Hematopoietic multipotent progenitor cell treated with erythropoietin and hydrocortisone succinate and interleukin-3 and kit ligand, for 8 days (in vitro differentiated cells): ENCODE data around the gene TMUB1.

Experiments
- DNase-seq: peaks from one replicate; pipeline ENCODE4 v3.0.0-alpha.2; 2015

Gene TMUB1

DNA sequence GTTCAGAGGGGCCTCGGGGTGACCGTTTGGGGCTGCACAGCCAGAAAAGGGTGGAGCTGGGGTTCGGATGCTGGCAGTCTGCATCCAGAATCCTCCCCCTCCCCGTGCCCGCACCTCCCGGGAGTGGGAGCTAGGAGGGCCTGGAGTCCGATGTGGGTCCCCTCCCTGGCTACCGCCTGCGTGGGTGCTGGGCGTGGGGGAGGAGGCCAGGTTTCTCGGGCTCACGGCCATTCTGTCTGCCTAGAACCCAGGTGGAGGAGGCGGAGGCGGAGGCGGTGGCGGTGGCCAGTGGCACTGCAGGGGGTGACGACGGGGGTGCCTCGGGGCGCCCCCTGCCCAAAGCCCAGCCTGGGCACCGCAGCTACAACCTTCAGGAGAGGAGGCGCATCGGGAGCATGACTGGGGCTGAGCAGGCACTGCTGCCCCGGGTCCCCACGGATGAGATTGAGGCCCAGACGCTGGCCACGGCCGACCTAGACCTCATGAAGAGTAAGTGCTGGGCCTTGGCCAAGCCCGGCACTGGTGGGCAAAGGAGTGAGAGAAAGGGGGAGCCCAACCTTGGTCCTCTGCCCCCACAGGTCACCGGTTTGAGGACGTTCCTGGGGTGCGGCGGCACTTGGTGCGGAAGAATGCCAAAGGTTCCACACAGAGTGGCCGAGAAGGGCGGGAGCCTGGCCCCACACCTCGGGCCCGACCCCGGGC is 16.9 kb downstream of the TMUB1 start:
- DNase-seq: no peak

DNA sequence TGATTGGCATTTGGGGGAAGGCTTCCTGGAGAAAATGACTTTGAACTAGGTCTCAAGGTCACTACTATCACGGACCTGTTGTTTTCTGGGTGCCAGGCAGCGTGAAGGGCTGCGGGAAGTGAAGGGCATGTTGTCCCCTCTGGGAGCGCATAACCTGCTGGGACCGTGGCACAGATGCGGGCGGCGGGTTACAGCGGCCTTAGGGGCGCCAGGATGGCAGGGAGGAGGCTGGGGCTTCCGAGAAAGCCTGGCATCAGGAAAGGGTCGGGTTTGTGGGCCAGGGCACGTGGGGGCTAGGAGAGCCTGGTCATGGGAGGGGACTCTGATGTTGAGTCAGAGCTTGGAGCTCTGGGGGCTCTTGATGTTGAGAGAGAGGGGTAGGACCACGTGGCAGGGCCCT is 17.8 kb downstream of the TMUB1 start:
- no peak for DNase-seq

GRCh38 chr7:151064993-151065392 is 18.3 kb downstream of the TMUB1 start:
- no peak for DNase-seq

DNA sequence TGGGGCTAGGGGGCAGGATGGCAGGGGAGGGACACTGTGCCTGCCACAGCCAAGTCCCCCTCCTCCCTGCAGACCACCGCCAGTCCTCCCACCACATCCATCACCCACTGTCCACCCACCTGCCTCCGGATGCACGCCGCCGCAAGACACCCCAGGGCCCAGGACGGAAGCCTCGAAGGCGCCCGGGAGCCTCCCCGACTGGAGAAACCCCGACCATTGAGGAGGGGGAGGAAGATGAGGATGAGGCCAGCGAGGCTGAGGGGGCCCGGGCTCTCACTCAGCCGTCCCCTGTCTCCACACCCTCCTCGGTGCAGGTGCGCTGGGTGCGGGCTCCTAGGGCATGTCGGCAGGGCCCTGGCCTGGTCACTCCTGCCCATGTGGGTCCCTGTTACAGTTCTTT is 18.8 kb downstream of the TMUB1 start:
- DNase-seq: no peak

DNA sequence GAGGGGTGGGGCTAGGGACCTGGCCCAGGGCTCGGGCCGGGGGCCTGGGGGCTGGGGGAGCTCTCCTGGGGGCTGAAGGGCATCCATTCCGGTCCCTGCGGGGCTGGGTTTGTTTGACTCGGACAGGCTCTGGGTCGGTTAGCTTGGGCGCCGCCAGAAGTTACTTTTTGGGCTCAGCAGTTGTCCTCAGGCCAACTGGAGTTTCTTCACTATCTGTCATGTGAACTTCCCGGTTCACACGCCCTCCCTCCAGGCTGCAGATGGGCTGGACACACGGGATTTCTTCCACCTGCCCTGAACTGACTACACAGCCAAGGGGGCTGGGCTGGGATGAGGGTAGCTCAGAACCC is 20.1 kb downstream of the TMUB1 start:
- no peak for DNase-seq

- no peak for DNase-seq
Measured at GRCh38 chr7:151062399-151063211, 20.7 kb downstream of the TMUB1 start.

DNA sequence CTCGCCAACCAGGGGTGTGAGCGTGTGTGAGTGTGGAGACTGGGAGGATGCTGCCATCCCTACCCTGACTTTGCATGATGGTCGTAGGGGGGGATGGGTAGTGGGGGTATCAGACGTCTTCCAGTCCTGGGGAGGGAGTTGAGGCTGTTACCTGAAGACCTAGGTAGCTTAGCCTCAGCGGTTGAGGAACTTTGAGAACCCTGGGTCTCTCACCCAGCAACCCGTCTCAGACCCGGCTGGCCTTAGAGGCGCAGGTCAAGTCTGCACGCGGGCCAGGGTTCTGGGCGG is 21.2 kb downstream of the TMUB1 start:
- no peak for DNase-seq

DNA sequence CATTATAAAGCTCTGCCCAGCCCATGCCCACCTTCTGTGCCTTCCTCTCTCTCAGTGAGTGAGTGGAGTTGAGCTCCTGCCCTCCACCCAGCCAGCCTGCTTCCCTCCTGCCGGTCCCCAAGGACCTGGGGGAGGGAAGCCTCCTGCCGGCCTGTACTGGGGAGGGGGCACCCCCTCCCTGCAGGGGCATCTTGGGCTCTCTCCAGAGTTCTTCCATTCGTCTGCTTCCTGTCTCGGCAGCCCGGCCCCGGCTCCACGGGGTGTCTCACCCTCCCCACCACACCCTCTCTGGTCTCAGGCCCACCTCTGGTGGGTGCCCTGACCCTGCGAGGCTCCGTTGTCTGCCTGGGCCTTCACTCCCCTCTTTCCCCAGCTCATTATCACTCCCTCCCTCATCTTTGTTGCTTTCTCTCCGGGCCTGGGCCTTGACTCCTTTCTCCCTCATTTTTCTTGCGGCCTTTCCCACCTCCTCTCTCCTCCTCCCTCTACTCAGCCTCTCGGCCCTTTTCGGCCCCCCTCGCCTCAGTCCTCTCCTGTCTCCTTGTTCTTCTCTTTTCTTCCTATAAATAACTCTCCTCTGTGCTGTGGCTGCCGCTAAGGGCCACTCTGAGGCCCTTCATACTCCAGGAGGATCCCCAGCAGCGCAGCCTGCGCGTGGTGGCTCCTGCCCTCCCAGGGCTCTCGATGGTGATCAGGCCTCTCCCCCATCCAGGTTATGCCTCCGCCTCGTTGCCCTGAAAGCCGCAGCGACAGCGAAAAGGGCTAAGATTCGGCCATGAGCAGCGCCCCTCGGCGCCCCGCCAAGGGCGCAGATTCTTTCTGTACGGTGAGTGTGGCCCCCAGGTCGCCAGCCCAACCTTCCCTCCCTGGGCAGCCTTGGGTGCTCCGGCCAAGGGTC is 21.8 kb downstream of the TMUB1 start:
- DNase-seq: no peak

GRCh38 chr7:151060416-151061212 is 22.7 kb downstream of the TMUB1 start:
- DNase-seq: peak; percentile 72

GRCh38 chr7:151060113-151060415 is 23.2 kb downstream of the TMUB1 start:
- DNase-seq: no peak

GRCh38 chr7:151059367-151060112 is 23.8 kb downstream of the TMUB1 start, which contains the start of gene SLC4A2:
TSS of gene SLC4A2 (plus strand) at chr7:151059589. CDS start at chr7:151061988, 2,399 bp downstream.
- peak; percentile 71 for DNase-seq

DNA sequence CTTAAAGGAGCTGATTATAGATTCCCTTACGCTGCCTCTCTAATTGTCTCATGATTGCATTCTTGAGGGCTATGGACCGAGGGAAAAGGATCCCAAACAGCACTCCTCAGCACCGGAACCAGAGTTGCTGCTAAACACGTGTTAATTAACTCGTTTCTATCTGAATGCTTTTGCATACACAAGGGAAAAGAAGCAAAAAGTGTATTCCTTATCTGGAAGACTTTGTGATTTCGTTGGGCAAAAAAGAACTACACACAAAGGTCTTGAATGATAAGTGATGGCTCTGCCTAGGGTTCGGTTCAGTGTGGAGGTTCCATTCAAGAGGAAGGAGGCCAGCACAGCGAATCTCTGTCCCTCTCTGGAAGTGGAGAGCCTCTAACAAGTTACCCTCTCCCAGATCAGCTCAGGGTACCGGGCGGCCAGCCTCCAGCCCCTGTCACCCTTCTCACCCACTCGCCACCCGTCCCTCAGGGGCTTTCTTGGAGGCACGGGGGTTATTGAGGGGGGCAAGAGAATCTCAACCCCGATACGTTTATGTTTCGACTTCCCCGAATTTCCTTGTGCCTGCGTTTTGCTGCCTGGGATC is 24.4 kb downstream of the TMUB1 start:
- DNase-seq: peak; percentile 62

DNA sequence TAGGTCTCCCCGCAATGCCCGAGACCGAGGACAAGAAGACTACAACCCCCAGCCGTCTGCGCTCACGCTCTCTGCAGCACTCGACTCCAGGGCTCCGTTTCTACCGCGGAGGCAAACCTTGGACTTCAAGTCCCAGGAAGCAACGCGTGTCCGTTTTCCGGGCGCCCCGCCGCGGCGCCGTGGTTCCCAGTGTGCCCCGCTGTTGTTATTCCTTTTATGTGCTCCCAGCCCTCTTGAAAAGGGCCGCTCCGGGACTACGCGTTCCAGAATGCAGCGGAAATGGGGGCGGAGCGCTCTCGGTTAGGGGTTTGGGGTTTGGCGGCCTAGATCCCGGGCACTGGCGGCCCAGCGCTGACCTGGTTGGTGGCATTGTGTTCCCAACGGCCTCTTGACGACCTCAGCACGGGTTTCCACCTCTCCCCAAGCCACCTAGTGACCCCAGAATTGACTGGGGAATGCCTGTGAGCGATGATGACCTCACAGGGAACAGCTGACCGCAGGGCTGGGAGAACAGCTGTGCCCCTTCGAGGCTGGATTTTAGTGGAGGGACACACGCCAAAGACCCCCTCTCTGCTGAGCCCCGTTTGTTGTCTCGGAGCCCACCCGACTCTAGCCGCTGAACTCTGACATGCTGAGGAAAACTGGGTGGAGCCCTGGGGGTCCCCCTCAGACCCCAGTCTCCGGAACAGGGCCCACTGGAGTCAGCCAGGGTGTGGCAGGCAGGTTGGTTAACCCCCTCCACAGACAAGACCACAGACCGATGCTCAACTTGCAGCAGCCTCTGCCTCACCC is 25.1 kb downstream of the TMUB1 start:
- DNase-seq: peak; percentile 99

DNA sequence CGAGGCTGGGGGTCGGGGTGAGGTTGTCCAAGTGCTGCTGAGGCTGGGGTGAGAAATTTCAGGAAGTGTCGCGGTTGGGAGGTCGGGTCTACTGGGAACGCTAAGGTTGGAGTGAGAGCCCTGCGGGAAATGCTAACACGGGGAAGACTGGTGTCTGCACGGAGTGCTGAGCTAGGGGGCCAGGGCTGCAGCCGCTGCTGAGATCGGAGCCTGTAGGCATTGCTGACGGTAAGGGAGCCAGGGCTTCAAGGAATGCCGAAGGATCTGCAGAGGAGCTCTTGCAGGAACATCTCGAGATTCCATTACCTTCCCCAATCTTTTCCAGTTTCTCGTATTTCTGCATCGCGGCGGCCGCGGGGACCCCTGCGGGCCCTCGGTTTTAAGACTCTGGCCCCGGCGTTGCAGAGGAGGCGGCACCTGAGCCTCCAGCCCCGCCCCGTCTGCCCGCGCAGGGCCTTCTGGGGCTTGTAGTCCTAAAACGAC is 25.7 kb downstream of the TMUB1 start, which contains the start of gene CDK5:
TSS of gene CDK5 (minus strand) at position 392 of the 483 bp plus-strand sequence. CDS start at position 343, 49 bp downstream.
- DNase-seq: no peak

DNA sequence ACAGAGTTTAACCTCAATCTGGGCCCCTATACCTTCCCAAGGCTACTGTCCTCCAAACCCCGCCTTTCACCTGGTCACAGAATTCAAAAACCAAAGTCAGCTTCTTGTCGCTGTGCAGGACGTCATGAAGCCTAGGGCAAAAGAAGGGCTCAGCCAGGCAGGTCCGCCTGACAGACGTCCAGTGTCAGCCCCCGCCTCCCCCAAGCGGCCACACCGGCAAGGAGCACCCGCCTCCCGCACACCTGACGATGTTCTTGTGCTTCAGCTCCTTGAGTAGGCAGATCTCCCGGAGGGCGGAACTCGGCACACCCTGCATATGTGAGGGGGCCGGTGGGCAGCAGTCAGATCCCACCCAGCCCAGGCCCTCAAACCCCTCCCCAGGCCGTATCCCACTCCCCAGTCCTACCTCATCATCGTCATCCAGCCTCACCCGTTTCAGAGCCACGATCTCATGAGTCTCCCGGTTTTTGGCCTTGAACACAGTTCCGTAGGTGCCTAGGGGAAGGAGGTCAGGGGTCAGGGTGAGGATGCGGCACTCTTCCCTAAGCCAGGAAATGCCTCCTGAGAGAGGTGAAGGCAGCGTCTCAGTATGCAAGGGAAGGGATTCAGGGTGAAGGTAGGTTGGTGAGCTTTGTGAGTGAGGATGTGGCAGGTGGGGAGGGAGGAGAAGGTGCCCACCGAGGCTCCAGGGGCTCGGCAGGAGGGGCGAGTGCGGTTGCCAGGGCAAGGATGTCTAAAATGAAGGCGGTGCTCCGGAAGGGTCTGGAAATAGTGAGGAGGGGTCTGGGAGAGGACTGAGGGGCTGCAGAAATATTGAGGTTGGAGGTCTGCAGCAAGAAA is 26.4 kb downstream of the TMUB1 start:
- DNase-seq: no peak

DNA sequence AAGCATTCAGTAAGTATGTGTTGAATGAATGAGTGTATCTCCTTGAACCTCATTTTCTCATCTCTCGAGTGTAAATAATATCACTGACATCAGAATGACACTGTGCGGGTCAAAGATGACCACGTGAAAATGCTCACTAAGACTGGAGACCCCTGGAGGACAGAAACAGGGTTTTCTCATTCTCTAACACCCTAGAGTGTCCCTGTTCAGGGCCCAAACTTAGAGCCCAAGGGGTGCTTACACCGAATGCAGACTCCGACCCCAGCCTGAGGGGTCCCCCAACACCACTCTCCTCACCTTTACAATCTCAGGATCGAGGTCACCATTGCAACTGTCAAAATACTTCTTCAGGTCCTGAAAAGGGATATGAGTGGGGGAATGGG is 27.0 kb downstream of the TMUB1 start:
- no peak for DNase-seq

DNA sequence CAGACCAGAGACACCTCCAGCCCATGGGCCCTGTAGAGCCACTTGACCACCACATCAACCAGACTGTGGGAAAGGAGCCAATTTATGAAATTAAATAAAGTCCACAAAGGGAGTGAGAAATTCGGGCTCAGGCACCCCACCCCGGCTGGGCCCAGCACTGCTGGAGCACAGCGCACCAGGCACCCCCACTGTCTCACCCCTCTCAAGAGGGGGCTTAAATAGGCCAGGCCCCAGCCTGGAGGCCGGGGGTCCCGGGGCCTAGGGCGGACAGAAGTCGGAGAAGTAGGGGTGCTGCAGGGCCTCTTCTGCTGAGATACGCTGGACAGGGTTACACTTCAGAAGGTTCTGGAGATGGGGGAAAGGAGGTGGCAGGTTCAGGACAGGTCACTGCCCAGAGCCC is 29.5 kb downstream of the TMUB1 start:
- no peak for DNase-seq

GRCh38 chr7:151053096-151053495 is 30.2 kb downstream of the TMUB1 start:
- DNase-seq: no peak

DNA sequence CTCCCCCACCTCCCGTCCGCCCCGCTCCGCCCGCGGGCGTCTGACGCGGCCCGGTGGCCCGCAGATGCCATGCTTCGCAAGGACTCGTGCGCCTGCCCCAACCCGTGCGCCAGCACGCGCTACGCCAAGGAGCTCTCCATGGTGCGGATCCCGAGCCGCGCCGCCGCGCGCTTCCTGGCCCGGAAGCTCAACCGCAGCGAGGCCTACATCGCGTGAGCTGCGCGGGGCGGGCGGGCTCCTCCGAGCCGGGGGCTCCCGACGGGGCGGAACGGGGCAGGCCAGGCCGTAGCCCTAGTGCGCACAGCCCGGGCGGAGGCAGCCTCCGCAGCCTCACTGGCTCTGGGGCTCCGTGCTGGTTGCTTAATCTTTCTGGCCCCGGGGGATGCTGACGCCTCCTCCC is 32.2 kb downstream of the TMUB1 start:
- DNase-seq: peak; percentile 59
